Measurements from ENCODE around the gene OXT.

Gene OXT

GRCh38 chr20:3093861-3094361 lies 22.5 kb downstream of the OXT start (continued):
- no peak for TF ChIP-seq CREB5 (CRISPR knock-in tag; IDR thresholded peaks at IDR 0.05; ENCODE audit: low read depth)
- TF ChIP-seq ZC3H10 (CRISPR knock-in tag; IDR thresholded peaks at IDR 0.05) = no peak

- ATAC-seq = no peak
Measured at GRCh38 chr20:3094848-3095629, 23.6 kb downstream of the OXT start.

GRCh38 chr20:3100480-3100879 lies 29.1 kb downstream of the OXT start:
- ATAC-seq = no peak
- TF ChIP-seq PATZ1 (CRISPR knock-in tag; IDR thresholded peaks at IDR 0.05; ENCODE audit: borderline replicate concordance) (no peak), ESRRG (CRISPR knock-in tag; IDR thresholded peaks at IDR 0.05) (no peak), ZNF565 (CRISPR knock-in tag; conservative IDR thresholded peaks at IDR 0.05; ENCODE audit: low read depth) (no peak), ZNF70 (CRISPR knock-in tag; IDR thresholded peaks at IDR 0.05) (no peak), ZC3H10 (CRISPR knock-in tag; IDR thresholded peaks at IDR 0.05) (no peak), OSR1 (CRISPR knock-in tag; IDR thresholded peaks at IDR 0.05) (no peak), ISL1 (CRISPR knock-in tag; IDR thresholded peaks at IDR 0.05) (no peak), ARNTL (CRISPR knock-in tag; IDR thresholded peaks at IDR 0.05; ENCODE audit: borderline replicate concordance, low read depth) (no peak)

More at GRCh38 chr20:3094848-3095629, 23.6 kb downstream of the OXT start:
- TF ChIP-seq POU6F1 (CRISPR knock-in tag; IDR thresholded peaks at IDR 0.05; ENCODE audit: borderline replicate concordance, low read depth) (no peak), CREB5 (CRISPR knock-in tag; IDR thresholded peaks at IDR 0.05; ENCODE audit: low read depth) (no peak), BACH2 (CRISPR knock-in tag; IDR thresholded peaks at IDR 0.05; ENCODE audit: borderline replicate concordance) (no peak), ARNTL (CRISPR knock-in tag; IDR thresholded peaks at IDR 0.05; ENCODE audit: borderline replicate concordance, low read depth) (no peak), ZNF70 (CRISPR knock-in tag; IDR thresholded peaks at IDR 0.05) (no peak), ZC3H10 (CRISPR knock-in tag; IDR thresholded peaks at IDR 0.05) (no peak), PATZ1 (CRISPR knock-in tag; IDR thresholded peaks at IDR 0.05; ENCODE audit: borderline replicate concordance) (no peak), ZFP30 (CRISPR knock-in tag; IDR thresholded peaks at IDR 0.05) (no peak), ZNF565 (CRISPR knock-in tag; conservative IDR thresholded peaks at IDR 0.05; ENCODE audit: low read depth) (no peak), ZFP3 (CRISPR knock-in tag; IDR thresholded peaks at IDR 0.05) (no peak), RARB (CRISPR knock-in tag; IDR thresholded peaks at IDR 0.05) (no peak), TOX (CRISPR knock-in tag; IDR thresholded peaks at IDR 0.05; ENCODE audit: borderline replicate concordance) (no peak), CSRNP3 (CRISPR knock-in tag; IDR thresholded peaks at IDR 0.05) (no peak), SNAI2 (CRISPR knock-in tag; IDR thresholded peaks at IDR 0.05) (no peak), OSR1 (CRISPR knock-in tag; IDR thresholded peaks at IDR 0.05) (no peak), PPARA (CRISPR knock-in tag; IDR thresholded peaks at IDR 0.05; ENCODE audit: borderline replicate concordance) (no peak), GLIS3 (CRISPR knock-in tag; IDR thresholded peaks at IDR 0.05) (no peak), CSDC2 (CRISPR knock-in tag; IDR thresholded peaks at IDR 0.05) (no peak)

Measured in SK-N-SH treated with all-trans-retinoic acid at 6 μM for 48 hours (cell line).